Cerebellar cortex (tissue), 1 donor: ENCODE results near the gene LAMP5.

Source experiments
- DNase-seq: peaks from one replicate; pipeline ENCODE4 v3.0.0-alpha.2; 2015; ENCODE audit warnings: low spot score

Gene LAMP5

GRCh38 chr20:9501473-9501872 is 12.9 kb upstream of the LAMP5 start:
- DNase-seq = no peak

- DNase-seq = no peak
Observed at GRCh38 chr20:9503526-9504245, 10.7 kb upstream of the LAMP5 start.

GRCh38 chr20:9506280-9506821 is 8.0 kb upstream of the LAMP5 start:
- no peak for DNase-seq

GRCh38 chr20:9506964-9507369 is 7.4 kb upstream of the LAMP5 start:
- no peak for DNase-seq

- DNase-seq = no peak
Observed at GRCh38 chr20:9507544-9508239, 6.7 kb upstream of the LAMP5 start.

GRCh38 chr20:9508240-9508661 is 6.1 kb upstream of the LAMP5 start:
- no peak for DNase-seq

- DNase-seq = no peak
Observed at GRCh38 chr20:9508696-9509178, 5.7 kb upstream of the LAMP5 start.

- DNase-seq = no peak
Observed at GRCh38 chr20:9509246-9509645, 5.1 kb upstream of the LAMP5 start.

- DNase-seq = no peak
Observed at GRCh38 chr20:9510911-9511310, 3.5 kb upstream of the LAMP5 start.

GRCh38 chr20:9514072-9514460 is 324 bp upstream of the LAMP5 start:
- peak; percentile 6 for DNase-seq

GRCh38 chr20:9515214-9515585 is 810 bp downstream of the LAMP5 start:
- DNase-seq = no peak

- no peak for DNase-seq
Observed at GRCh38 chr20:9515741-9516233, 1.4 kb downstream of the LAMP5 start.

- DNase-seq = no peak
Observed at GRCh38 chr20:9516234-9516871, 2.0 kb downstream of the LAMP5 start.

GRCh38 chr20:9517297-9518162 is 3.1 kb downstream of the LAMP5 start:
- no peak for DNase-seq

- DNase-seq = no peak
Observed at GRCh38 chr20:9518576-9519175, 4.3 kb downstream of the LAMP5 start.

GRCh38 chr20:9520086-9520485 is 5.7 kb downstream of the LAMP5 start:
- DNase-seq = no peak

GRCh38 chr20:9523636-9524035 is 9.2 kb downstream of the LAMP5 start:
- no peak for DNase-seq

- no peak for DNase-seq
Observed at GRCh38 chr20:9531581-9531980, 17.2 kb downstream of the LAMP5 start.

GRCh38 chr20:9532069-9532838 is 17.9 kb downstream of the LAMP5 start:
- DNase-seq = peak; percentile 20

- no peak for DNase-seq
Observed at GRCh38 chr20:9534025-9534424, 19.6 kb downstream of the LAMP5 start.
